SHP77 (cell line): ENCODE data around the gene ORAI2.
A peak's percentile ranks its signal among the peaks of the same experiment; 100 is the strongest.
"Not testable (repeated sequence)": the region's sequence is repeated elsewhere in the genome, so short reads cannot be mapped to it uniquely, and the experiment has no call there.

Source experiments
- DNase-seq, 2 experiments: peaks; one replicate each; lab custom pipeline; 2025; lab: John Stamatoyannopoulos, UW

Gene ORAI2

DNA sequence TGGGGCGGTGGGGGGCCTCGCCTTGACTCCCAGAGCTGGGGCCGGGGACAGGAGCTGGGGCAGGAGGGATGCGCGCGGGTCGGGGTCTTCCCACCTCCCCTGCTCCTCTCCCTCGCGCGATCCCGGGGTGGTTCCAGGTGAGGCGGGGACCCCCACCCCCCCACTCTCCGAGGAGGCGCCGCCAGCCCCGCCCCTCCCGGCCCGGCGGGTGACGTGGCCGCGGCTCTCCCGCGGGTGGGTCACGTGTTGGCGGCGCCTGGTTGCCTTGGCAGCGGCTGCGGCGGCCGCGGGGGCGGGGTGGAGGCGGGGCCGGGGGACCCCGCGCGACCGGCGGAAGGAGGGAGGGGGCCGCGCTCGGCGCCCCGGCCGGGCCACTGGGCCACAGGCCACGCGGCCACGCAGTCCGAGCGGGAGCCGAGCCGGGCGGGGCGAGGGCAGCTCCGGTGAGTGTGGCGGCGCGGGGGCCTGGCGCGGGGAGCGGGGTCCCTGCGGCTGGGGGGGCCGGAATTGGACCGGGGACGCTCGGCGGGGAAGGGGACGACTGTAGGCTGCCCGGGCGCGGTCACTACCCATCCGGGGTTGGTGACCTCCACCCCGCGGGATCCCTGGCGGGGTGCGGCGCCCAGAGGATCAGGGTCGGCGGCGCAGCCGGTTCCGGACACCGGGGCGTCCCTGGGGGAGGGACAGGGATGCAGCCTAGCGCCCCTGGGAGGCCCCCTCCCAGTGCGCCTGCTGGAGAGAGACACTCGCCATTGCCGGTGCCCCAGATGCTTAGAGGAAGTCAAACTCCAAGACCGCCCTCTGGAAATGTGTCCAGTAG, at the start of gene ORAI2:
Gene ORAI2 (plus strand): TSS at position 357 of the 820 bp plus-strand sequence. CDS start 5,382 bp downstream, outside the sequence.
- DNase-seq: peak; percentile 37 to 45

DNA sequence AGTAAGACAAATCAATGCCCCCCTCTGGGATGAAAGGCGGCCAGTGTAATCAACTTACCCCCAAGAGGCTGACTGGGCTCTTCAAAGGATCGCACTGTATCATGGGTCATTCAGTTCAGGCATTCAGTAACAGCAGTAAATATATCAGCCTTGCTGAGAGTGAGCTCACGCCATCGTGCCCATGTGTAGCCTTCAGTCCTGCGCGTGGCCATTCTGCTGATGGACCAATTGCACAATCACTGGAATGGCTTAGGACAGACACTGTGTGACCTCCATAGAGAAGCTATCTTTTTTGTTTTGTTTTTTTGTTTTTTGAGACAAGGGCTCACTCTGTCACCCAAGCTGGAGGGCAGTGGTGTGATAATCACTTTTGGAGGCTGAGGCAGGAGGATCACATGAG, 46.3 kb upstream of the ORAI2 start:
- DNase-seq: no peak

DNA sequence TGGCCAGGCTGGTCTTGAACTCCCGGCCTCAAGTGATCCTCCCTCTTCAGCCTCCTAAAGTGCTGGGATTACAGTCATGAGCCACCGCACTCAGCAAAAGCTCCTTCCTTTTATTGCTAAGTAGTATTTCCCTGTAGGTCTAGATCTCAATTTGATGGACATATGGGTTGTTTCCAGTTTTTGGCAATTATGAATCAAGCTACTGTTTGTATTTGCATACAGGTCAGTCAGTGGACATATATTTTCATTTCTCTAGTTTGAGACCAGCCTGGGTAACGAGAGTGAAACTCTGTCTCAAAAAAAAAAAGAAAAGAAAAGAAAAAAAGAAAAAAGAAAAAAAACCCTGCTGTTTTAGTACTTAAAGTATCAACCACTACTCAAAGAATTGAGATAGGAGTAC, 43.6 kb upstream of the ORAI2 start:
- no peak for DNase-seq

DNA sequence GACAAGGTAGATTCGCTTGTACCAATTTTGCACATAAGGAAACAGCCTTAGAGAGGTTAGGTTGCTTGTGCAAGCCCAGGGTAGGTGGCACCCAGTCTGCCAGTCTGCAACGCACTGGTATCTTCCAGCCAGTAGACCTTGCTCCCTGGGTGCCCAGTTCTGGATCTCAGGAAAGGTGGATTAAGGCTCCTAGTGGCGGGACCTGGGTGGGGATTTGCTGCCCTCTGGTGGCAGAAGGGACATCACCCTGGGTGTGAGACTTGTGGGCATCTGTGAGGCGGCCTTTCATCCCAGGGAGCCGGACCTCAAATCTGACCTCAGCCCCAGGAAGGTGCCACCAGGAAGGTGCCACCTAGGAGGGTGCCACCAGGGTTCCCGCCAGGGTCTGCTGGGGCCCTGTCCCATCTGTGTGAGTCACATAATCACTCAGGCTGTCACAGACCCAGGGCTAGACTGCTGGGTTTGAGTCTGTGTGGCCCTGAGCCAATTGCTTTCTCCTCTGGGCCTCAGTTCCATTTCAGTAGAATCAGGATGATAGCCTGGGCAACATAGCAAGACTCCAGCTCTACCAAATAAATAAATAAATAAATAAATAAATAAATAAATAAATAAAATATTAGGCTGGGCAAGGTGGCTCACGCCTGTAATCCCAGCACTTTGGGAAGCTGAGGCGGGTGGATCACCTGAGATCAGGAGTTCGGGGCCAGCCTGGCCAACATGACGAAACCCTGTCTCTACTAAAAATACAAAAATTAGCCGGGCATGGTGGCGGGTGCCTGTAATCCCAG, 42.5 kb upstream of the ORAI2 start:
- DNase-seq: peak; percentile 55 to 78

DNA sequence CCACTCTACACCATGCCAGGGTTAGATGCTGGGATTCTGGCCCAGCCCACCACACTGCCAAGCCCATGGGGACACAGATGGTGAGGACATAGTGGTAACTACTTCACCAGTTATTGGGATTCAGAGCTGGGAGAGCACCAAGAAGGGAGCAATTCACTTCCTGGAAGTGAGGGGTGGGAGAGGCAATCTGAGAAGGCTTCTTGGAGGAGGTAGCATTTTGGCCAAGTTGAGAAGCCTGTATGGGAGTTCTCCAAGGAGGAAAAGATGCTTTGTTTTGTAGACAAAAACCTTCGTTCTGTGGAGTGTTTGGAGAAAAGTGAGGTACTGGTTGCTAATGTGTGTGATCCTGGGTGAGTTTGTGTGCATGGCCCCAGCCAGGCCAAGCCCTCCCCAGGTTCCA, 41.0 kb upstream of the ORAI2 start:
- DNase-seq: no peak

DNA sequence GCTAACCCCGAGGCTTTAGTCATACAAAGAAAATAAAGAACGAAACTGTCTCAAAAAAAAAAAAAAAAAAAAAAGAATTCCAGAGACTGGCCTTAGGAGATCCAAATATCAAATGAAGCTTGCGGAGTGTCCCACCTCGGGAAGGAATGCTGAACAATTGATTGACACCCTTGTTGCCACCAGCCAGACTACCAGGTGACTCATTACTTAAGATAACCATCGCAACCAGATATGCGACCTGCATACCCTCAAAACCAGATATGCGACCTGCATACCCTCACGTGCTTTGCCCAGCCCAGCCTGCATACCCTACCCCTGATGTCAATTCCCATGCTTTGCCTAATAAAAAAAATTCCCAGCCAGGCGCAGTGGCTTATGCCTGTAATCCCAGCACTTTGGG, 39.9 kb upstream of the ORAI2 start:
- DNase-seq: no peak

DNA sequence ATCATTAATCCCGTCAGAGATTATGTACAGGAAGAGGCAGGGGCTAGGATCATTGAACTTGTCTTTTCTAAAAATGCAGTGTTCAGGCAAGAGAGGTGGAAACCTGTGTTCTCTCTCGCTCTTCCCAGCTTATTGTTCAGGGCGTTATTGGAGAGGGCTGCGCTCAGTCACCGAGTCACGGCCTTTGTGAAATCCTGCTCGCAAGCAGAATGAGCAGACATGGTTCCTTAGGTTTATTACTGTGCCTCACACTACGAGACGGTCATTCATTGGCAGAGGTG, 37.8 kb upstream of the ORAI2 start:
- DNase-seq: no peak

DNA sequence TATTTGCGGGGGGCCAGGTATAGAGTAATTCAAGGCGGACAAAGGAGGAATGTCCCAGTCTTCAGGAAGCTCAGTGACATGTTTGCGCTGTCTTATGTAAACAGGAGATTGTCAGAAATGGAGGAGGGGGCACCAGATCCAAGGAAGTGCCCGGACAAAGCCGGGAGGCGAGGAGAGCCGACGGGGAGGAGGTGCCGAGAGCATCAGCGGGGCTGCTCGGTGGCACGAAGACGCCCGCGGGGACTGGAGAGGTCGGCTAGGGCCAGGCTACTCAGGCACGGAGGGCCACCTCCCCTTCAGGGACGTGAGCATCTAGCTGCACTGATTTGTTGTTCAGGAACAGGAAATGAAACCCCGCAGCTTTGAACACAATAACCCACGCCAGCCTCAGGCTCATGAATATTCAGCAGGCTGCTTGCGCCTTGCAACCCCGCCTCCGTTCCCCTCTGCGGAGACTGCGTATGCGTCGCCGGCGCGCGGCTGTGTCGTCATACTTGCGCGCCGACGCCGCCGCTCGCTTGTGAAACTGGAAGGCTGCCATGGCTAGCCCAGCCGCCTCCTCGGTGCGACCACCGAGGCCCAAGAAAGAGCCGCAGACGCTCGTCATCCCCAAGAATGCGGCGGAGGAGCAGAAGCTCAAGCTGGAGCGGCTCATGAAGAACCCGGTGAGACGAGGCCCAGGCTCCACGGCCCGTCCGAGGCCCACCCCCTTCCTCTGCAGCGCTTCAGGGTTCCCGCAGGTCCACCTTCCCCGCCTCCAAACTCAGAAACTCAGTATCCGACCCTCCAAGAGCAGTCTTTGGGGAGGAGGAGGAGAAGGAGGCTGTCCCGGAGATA, 37.3 kb upstream of the ORAI2 start, which contains the start of gene PRKRIP1:
Gene PRKRIP1 (plus strand): TSS at position 491 of the 837 bp plus-strand sequence. CDS start 49 bp downstream, at position 540.
- DNase-seq: peak; percentile 65 to 77

DNA sequence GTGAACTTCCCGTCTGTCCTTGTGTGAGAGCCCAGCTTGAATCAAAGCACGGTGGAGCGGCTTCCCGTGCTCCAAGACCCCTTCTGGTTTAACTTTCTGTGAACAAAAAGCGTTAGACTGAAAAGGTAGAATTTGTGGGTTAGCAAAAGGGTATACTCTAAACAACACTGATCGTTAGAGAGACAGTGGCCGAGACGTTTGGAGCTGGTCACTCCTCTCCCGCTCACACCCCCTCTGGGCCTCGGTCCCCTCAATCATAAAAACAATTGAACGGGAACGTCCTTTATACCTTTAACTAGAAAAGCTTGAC, 36.7 kb upstream of the ORAI2 start:
- no peak for DNase-seq

DNA sequence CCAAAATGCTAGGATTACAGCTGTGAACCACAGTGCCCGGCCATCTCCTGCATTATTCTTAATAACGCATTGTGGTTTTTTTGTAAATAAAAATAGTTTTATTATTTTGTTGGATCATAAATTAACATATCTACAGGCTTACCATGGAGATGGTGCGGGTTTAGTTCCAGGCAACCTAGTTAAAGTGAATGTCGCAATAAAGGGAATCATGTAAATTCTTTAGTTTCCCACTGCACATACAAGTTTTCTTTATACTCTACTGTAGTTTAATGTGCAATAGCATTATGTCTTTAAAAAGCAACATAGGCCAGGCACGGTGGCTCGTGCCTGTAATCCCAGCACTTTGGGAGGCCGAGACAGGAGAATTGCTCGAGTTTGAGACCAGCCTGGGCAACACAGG, 34.8 kb upstream of the ORAI2 start:
- DNase-seq: no peak

DNA sequence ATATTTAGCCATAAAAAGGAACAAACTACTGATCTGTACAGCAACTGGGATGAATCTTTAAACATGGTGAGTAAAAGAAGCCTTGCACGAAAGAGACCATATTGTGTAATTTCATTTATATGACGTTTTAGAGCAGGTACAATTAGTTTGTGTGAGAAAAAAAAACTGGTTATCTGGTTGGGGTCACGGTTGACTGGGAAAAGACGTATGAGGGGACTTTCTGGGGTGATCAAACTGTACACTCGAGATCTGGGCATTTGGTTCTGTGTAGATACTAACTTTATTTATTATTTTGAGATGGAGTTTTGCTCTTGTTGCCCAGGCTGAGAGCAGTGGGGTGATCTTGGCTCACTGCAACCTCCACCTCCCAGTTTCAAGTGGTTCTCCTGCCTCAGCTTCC, 33.0 kb upstream of the ORAI2 start:
- DNase-seq: no peak

DNA sequence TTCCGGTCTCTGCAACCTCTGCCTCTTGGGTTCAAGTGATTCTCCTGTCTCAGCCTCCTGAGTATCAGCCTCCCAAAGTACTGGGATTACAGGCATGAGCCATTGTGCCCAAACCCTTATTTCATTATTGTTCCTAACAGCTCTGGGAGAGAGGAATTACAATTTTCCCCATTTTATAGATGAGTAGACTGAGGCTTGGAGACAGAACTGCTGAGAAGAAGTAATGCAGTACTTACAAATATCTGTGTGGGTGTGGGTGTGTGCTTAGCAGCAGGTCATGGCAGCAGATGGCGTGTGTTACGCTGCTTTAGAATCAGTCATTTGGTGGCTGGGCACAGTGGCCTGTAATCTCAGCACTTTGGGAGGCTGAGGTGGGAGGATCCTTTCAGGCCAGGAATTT, 29.8 kb upstream of the ORAI2 start:
- DNase-seq: no peak

DNA sequence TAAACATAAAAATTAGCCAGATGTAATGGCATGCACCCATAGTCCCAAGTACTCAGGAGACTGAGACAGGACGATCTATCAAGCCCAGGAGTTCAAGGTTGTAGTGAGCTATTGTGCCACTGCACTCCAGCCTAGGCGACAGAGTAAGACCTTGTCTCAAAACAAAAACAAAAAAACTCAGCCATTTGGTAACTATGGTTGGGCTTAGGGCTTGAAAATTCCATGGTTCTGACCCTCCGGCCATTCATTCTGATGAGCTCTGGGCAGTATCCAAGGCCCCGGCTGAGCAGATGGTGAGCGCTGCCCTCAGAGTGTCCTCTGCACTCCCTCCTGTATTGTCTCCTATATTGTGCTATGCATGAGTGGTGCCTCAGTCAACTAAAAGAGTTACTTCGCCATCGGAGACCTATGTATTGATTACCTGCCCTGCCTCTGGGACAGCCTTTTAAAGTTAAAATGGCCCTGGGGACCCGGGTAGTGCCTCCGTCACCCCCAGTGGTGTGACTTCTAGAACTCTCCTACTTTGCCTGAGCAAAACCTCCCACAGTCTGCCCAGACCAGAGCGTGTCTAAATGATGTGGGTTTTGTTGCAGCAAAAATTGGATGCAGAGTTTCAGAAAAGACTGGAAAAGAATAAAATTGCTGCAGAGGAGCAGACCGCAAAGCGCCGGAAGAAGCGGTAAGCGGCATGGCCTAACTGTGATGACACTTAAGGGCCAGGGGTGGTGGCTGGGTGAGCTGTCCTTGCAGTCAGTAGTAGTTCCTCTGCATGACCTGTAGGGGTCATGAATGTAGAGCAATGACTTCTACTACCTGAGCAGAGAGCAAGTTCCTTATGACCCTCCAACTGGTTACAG, 29.1 kb upstream of the ORAI2 start:
- peak; percentile 49 to 65 for DNase-seq

DNA sequence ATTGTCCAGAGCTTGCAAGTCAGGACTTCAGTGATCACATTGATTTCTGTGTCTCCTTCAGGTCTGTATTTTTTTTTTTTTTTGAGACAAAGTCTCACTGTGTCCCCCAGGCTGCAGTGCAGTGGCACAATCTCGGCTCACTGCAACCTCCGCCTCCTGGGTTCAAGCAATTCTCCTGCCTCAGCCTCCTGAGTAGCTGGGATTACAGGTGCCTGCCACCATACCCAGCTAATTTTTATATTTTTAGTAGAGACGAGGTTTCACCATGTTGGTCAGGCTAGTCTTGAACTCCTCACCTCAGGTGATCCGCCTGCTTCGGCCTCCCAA, 28.6 kb upstream of the ORAI2 start:
- DNase-seq: not testable (repeated sequence)

DNA sequence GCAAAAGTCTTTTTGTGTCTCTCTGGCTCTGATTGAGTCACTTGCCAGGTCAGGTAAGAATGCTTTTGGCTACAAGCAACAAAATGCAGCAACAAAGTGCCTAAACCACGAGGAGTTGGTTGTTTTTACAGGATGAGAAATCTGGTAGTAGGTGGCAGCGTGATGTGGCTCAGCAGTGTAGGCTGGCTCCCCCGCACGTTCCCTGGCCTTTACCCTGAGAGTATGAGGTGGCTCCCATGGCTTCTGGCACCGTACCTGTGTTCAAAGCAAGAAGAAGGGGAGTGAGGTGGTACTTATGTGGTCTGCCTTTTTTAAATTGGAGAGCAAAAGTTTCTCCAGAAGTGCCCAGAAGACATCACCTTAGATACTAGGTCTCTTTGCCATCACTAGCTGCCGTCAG, 25.5 kb upstream of the ORAI2 start:
- DNase-seq: no peak

DNA sequence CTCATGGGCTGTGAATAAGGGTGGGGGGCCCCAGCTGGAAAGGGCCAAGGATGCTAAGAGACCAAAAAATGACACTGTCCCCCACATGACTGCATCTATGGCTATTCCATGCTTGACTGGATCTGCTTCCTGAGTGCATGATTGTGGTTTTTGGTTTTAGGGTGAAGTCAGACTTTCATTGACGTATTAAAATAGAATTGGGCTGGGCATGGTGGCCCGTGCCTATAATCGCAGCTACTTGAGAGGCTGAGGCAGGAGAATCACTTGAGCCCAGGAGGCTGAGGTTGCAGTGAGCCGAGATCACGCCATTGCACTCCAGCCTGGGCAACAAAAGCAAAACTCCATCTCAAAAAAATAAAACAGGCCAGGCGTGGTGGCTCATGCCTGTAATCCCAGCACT, 24.8 kb upstream of the ORAI2 start:
- not testable (repeated sequence) for DNase-seq

DNA sequence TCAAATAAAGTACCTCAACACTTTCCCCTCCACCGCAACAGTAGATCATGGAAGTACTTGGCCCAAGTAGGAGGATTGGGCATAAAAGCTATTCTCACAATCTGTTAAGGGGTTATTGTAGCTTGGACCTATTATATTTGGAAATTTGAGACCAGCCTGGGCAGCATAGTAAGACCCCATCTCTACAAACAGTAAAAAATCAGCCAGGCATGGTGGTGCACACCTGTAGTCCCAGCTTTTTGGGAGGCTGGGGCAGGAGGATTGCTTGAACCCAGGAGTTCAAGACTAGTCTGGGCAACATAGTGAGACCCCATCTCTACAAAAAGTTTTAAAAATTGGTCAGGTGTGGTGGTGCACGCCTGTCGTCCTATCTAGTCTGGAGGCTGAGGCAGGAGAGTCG, 24.0 kb upstream of the ORAI2 start:
- DNase-seq: no peak

DNA sequence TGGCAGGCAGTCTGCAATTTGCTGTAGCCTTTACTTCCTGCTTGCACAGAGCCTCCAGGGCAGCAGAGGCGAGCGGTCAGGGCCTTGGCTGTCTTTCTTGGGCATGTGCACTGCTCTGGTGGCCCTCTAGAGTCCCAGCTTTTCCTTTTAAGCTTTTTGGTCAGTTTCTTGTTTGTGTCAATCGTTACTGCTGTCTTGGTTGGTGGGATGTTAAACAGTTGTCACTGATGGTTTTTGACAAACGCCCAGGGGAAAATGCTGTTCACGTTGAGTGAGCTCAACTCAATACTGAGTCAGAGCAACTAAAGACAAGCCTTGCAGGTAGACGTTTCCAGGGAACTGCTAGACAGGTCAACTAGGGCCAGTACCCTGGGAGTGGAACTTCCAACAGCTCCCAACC, 23.3 kb upstream of the ORAI2 start:
- no peak for DNase-seq

DNA sequence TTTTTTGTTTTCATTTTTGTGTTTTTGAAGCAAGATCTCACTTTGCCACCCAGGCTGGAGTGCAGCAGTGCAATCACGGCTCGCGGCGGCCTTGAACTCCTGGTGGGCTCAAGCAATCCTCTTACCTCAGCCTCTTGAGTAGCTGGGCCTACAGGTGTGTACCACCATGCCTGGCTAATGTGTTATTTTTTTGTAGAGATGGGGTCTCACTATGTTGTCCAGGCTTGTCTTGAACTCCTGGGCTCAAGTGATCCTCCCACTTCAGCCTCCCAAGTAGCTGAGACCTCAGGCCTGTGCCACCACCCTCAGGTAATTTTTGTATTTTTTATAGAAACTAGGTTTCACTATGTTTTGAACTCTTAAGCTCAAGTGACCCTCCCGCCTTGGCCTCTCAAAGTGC, 22.5 kb upstream of the ORAI2 start:
- no peak for DNase-seq

DNA sequence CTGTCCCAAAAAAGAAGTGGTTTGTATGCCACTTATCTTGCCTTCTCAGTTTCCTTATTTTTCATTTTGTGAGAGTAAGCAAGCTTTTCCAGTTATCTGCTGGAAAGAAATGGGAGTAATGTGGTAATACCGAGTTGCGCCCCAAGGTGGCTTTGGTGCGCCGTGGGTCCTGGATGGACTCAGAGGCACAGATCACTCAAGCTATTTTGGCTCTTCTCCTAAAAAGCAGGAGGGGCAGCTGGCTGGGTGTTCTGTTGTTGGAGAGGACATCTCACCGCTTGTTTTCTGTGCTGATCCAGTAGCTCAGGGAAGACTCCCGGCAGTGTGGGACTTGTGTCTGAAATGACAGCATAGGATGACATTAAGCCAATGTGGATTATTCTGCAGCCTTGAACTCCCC, 20.8 kb upstream of the ORAI2 start:
- peak in 1 of 2 experiments; percentile 10 for DNase-seq

DNA sequence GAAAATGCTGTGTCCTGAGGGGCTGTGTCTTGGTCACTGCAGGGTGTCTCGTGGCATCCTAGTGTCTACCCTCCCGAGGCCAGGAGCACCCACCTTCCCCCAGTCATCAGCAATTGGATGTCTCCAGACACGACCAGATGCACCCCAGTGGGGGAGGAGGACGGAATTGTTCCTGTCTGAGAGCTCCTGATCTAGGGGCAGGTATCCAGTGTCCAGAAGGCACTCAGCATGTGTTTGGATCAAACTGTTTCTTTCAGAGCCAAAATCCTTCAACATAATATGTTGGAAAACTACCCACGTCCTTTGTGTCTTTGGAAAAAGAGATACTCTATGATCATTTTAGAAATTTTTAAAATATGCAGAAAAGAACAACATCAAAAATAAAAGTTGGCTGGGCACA, 20.3 kb upstream of the ORAI2 start:
- no peak for DNase-seq

DNA sequence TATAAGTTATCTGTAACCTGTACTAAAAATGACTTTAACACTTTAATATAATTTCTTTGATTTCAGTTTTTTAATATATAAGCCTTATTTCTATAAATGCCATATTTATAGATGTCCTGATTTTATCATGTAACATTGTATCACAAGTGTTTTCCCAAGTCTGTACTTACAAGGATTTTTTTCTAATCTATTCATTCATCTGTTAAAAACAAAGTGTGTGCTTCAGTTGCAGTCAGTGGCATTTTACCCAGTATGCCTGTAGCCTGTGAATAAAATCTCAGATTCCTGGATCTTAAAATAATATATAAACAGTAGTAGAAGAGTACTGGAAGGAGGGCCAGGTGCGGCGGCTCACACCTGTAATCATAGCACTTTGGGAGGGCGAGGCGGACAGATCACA, 19.8 kb upstream of the ORAI2 start:
- no peak for DNase-seq
